SK-N-SH (cell line): ENCODE results near the gene CCSER1. TPM values are rescaled to one million over a fixed set of nuclear protein-coding genes. Genes with fewer than 3 reads are reported as not detected.

ENCODE experiments used
- CTCF ChIA-PET: fragments of 300-600, 350-600 bp; formaldehyde crosslinking; extraction: SDS; loops from one replicate; lab custom pipeline; 2021; lab: Yijun Ruan, JAX
- POLR2A ChIA-PET: fragments of 350-600 bp; sonication (Branson Sonifier 250); formaldehyde crosslinking; extraction: SDS; loops from one replicate; lab custom pipeline; 2020; ENCODE audit warnings: antibody characterized with exemption, inconsistent platforms; lab: Yijun Ruan, JAX
- DNase-seq: peaks from one replicate; pipeline ENCODE4 v3.0.0; 2012
- H2AFZ ChIP-seq: fragments of 200-600 bp; sonication (generic); 2 replicates; pipeline ENCODE4 v1.8.1; 2016; ENCODE audit warnings: antibody characterized with exemption, mild to moderate bottlenecking, low read depth
- H3F3A ChIP-seq: fragments of 200-600 bp; sonication (generic); replicated peaks from 2 replicates; pipeline ENCODE3; 2016; ENCODE audit warnings: antibody characterized with exemption, mild to moderate bottlenecking; ENCODE audit not compliant: insufficient read depth
- H3K27ac ChIP-seq, 2 experiments: fragments of 200-500 bp in 1 of 2; fragments of 200-600 bp in 1 of 2; sonication (Bioruptor generic) in 1 of 2; sonication (generic), shearing (Covaris generic) in 1 of 2; 2 replicates each; pipeline versions ENCODE4 v1.5.1 to v1.6.1; 2014 to 2016; ENCODE audit warnings: low read depth in 2 of 2, inconsistent platforms in 1 of 2, low read length in 1 of 2, mild to moderate bottlenecking in 1 of 2, mixed read lengths in 1 of 2
- H3K27me3 ChIP-seq: fragments of 200-600 bp; sonication (generic), shearing (Covaris generic); 2 replicates; pipeline ENCODE4 v1.6.1; 2016; ENCODE audit warnings: mixed run types; ENCODE audit not compliant: insufficient read depth
- H3K36me3 ChIP-seq, 2 experiments: fragments of 200-500 bp in 1 of 2; fragments of 200-600 bp in 1 of 2; sonication (Bioruptor generic) in 1 of 2; sonication (generic) in 1 of 2; replicated peaks in 1 of 2; 2 replicates each; pipeline versions ENCODE3 to v1.5.1; 2014 to 2016; ENCODE audit warnings: low read length in 1 of 2, mild to moderate bottlenecking in 1 of 2; ENCODE audit not compliant: insufficient read depth in 2 of 2, control insufficient read depth in 1 of 2
- H3K4me1 ChIP-seq, 2 experiments: fragments of 200-500 bp in 1 of 2; fragments of 200-600 bp in 1 of 2; sonication (Bioruptor generic) in 1 of 2; sonication (generic), shearing (Covaris generic) in 1 of 2; 2 replicates each; pipeline versions ENCODE4 v1.5.1 to v1.6.1; 2014 to 2016; ENCODE audit warnings: low read depth in 1 of 2, low read length in 1 of 2, mixed run types in 1 of 2; ENCODE audit not compliant: insufficient read depth in 2 of 2, control insufficient read depth in 1 of 2
- H3K4me2 ChIP-seq: fragments of 200-600 bp; sonication (generic), shearing (Covaris generic); 2 replicates; pipeline ENCODE4 v1.6.1; 2017; ENCODE audit warnings: mixed run types
- H3K4me3 ChIP-seq, 2 experiments: fragments of 200-500 bp in 1 of 2; fragments of 200-600 bp in 1 of 2; sonication (Bioruptor generic) in 1 of 2; sonication (generic), shearing (Covaris generic) in 1 of 2; 2 replicates each; pipeline versions ENCODE4 v1.5.1 to v1.8.1; 2014 to 2016; ENCODE audit warnings: low read depth in 2 of 2, inconsistent platforms in 1 of 2, low read length in 1 of 2, mild to moderate bottlenecking in 1 of 2, mixed read lengths in 1 of 2, moderate library complexity in 1 of 2
- H3K79me2 ChIP-seq: fragments of 200-600 bp; sonication (generic); 2 replicates; pipeline ENCODE4 v1.8.1; 2017; ENCODE audit warnings: mild to moderate bottlenecking; ENCODE audit not compliant: insufficient read depth
- H3K9ac ChIP-seq: fragments of 200-600 bp; sonication (generic); 2 replicates; pipeline ENCODE4 v1.6.1; 2017; ENCODE audit warnings: mixed run types
- H3K9me2 ChIP-seq: fragments of 200-600 bp; sonication (generic); 2 replicates; pipeline ENCODE4 v1.6.1; 2017; ENCODE audit warnings: mixed run types
- H3K9me3 ChIP-seq: fragments of 200-600 bp; sonication (generic); 2 replicates; pipeline ENCODE4 v1.6.1; 2017; ENCODE audit warnings: mixed run types, mild to moderate bottlenecking, moderate library complexity
- H4K20me1 ChIP-seq: fragments of 200-600 bp; sonication (generic); 2 replicates; pipeline ENCODE4 v1.6.1; 2017; ENCODE audit warnings: mild to moderate bottlenecking, mixed run types; ENCODE audit not compliant: insufficient read depth
- CTCF ChIP-seq: fragments of 200-600 bp; sonication (generic); IDR thresholded peaks from 2 replicates; pipeline ENCODE4 v1.6.1; 2017; ENCODE audit warnings: antibody characterized with exemption, mild to moderate bottlenecking, moderate library complexity
- EP300 ChIP-seq, 2 experiments: IDR thresholded peaks; 2 replicates each; pipeline versions ENCODE4 v1.4.0 to v1.6.1; 2012; ENCODE audit warnings: borderline replicate concordance in 1 of 2, low read depth in 1 of 2, low read length in 1 of 2
- FOXJ3 ChIP-seq: sonication (generic); formaldehyde crosslinking; IDR thresholded peaks from 2 replicates; pipeline ENCODE4 v1.5.1; 2020; ENCODE audit warnings: mild to moderate bottlenecking, missing genetic modification reagents
- FOXM1 ChIP-seq: IDR thresholded peaks from 2 replicates; pipeline ENCODE4 v1.4.0; 2012; ENCODE audit warnings: low read depth, mild to moderate bottlenecking
- GABPA ChIP-seq: IDR thresholded peaks from 2 replicates; pipeline ENCODE4 v1.4.0; 2012; ENCODE audit warnings: low read depth, mild to moderate bottlenecking
- GATA2 ChIP-seq: sonication (generic); formaldehyde crosslinking; IDR thresholded peaks from 2 replicates; pipeline ENCODE4 v1.5.0; 2020; ENCODE audit warnings: mild to moderate bottlenecking, missing genetic modification reagents
- JUND ChIP-seq: IDR thresholded peaks from 2 replicates; pipeline ENCODE4 v1.4.0; 2012
- MEF2A ChIP-seq: IDR thresholded peaks from 2 replicates; pipeline ENCODE4 v1.4.0; 2012; ENCODE audit warnings: low read depth, borderline replicate concordance
- NRF1 ChIP-seq: IDR thresholded peaks from 2 replicates; pipeline ENCODE4 v1.6.1; 2012; ENCODE audit warnings: low read depth, mild to moderate bottlenecking, low read length
- RAD21 ChIP-seq: IDR thresholded peaks from 2 replicates; pipeline ENCODE4 v1.6.1; 2012; ENCODE audit warnings: mild to moderate bottlenecking, low read length
- RCOR1 ChIP-seq: fragments of 150-350 bp; IDR thresholded peaks from 2 replicates; pipeline ENCODE4 v1.6.1; 2017; ENCODE audit warnings: antibody characterized with exemption, low read length
- REST ChIP-seq: IDR thresholded peaks from 2 replicates; pipeline ENCODE4 v1.6.1; 2012; ENCODE audit warnings: mild to moderate bottlenecking, low read depth, low read length, moderate library complexity
- RXRA ChIP-seq: IDR thresholded peaks from 2 replicates; pipeline ENCODE4 v1.4.0; 2012; ENCODE audit warnings: low read depth, mild to moderate bottlenecking, borderline replicate concordance
- SIN3A ChIP-seq: IDR thresholded peaks from 2 replicates; pipeline ENCODE4 v1.6.1; 2012; ENCODE audit warnings: low read depth, mild to moderate bottlenecking, low read length, moderate library complexity, borderline replicate concordance
- TAF1 ChIP-seq: IDR thresholded peaks from 2 replicates; pipeline ENCODE4 v1.6.1; 2012; ENCODE audit warnings: low read depth, mild to moderate bottlenecking, low read length, moderate library complexity, borderline replicate concordance
- USF1 ChIP-seq: IDR thresholded peaks from 2 replicates; pipeline ENCODE4 v1.4.0; 2012; ENCODE audit warnings: low read depth, borderline replicate concordance
- USF2 ChIP-seq: fragments of 150-350 bp; IDR thresholded peaks from 2 replicates; pipeline ENCODE4 v1.6.1; 2017; ENCODE audit warnings: antibody characterized with exemption, low read length, low read depth, borderline replicate concordance
- YY1 ChIP-seq: IDR thresholded peaks from 2 replicates; pipeline ENCODE4 v1.4.0; 2012; ENCODE audit warnings: low read depth, mild to moderate bottlenecking
- WGBS: methylation state at CpG from one replicate; pipeline ENCODE4 v1.1.6; 2017; ENCODE audit warnings: low lambda C conversion rate; 5-methylcytosine and 5-hydroxymethylcytosine counted together
- polyA plus RNA-seq, 3 experiments: library from polyadenylated mRNA; depleted of rRNA; stranded (reverse); fragments of >200 nt; gene quantifications; 2 replicates each; pipeline ENCODE4 v1.2.3, GENCODE V29; 2012

Gene CCSER1
- polyA plus RNA-seq, 1 of the 3 experiments (the other 2 are of a cell fraction): 0.05 TPM

- POLR2A ChIA-PET: no interaction called here
- no peak overlapping the region for H3K9ac ChIP-seq
- no peaks in the 10 kb centered on the region for H3K9me3 ChIP-seq
- H4K20me1 ChIP-seq: no peaks in the 10 kb centered on the region
- H3K9me2 ChIP-seq: no peaks in the 10 kb centered on the region
- no peak overlapping the region for H2AFZ ChIP-seq
- H3K4me3 ChIP-seq: no peak overlapping the region
- H3K4me2 ChIP-seq: no peak overlapping the region
- no peaks in the 10 kb centered on the region for H3K27me3 ChIP-seq
- CTCF ChIA-PET: interaction anchor here (0.9 kb wide), 1 partner anchor 18 kb away, joined by 3 read pairs; no protein-coding TSS in a partner anchor
- H3K79me2 ChIP-seq: no peaks in the 10 kb centered on the region
- H3K36me3 ChIP-seq: no peaks in the 10 kb centered on the region
- 66% methylated on average over 4 of the region's 4 CpGs for WGBS
- H3K27ac ChIP-seq: no peak overlapping the region
- H3F3A ChIP-seq: no peaks in the 10 kb centered on the region
- peaks cover 0 to 14% of the 10 kb centered on the region in 2 experiments; a peak in 2 of 4 replicates for H3K4me1 ChIP-seq
- TF ChIP-seq RAD21 (no peak), FOXJ3 (CRISPR knock-in tag) (no peak), USF2 (no peak), MEF2A (no peak), JUND (no peak), TAF1 (no peak), NRF1 (no peak), EP300 (IDR thresholded peaks at IDR 0.05; ENCODE audit: borderline replicate concordance in 1 of 2, low read depth in 1 of 2, low read length in 1 of 2) (no peak), FOXM1 (no peak), CTCF (no peak), RXRA (no peak), GATA2 (CRISPR knock-in tag) (no peak)
- no peak for DNase-seq
Measured at GRCh38 chr4:90545380-90545779, 418.2 kb downstream of the CCSER1 start.

- Histone ChIP-seq H3K27me3 (no peaks in the 10 kb centered on the region), H3K9me3 (no peaks in the 10 kb centered on the region), H3K9me2 (no peaks in the 10 kb centered on the region), H2AFZ (no peak overlapping the region), H3K4me3 (no peak overlapping the region), H3K79me2 (no peaks in the 10 kb centered on the region), H3K4me1 (peaks cover 0 to 14% of the 10 kb centered on the region in 2 experiments; a peak in 2 of 4 replicates), H4K20me1 (no peaks in the 10 kb centered on the region), H3K27ac (no peak overlapping the region), H3K36me3 (no peaks in the 10 kb centered on the region), H3K9ac (no peak overlapping the region), H3F3A (no peaks in the 10 kb centered on the region), H3K4me2 (no peak overlapping the region)
- ChIA-PET POLR2A (no interaction called here), CTCF (interaction anchor here (0.9 kb wide), 2 partner anchors 14 to 19 kb away, joined by 3 read pairs; no protein-coding TSS in a partner anchor)
- 54% methylated on average over 1 of the region's 1 CpG for WGBS
- no peak for DNase-seq
- TF ChIP-seq REST: no peak
- TF ChIP-seq RCOR1: no peak
- TF ChIP-seq CTCF: no peak
- TF ChIP-seq JUND: no peak
- no peak for TF ChIP-seq GABPA
- no peak for TF ChIP-seq NRF1
- TF ChIP-seq SIN3A: no peak
- no peak for TF ChIP-seq YY1
- no peak for TF ChIP-seq FOXJ3 (CRISPR knock-in tag)
- no peak for TF ChIP-seq GATA2 (CRISPR knock-in tag)
- TF ChIP-seq MEF2A: no peak
- TF ChIP-seq RAD21: no peak
- TF ChIP-seq USF1: no peak
Measured at GRCh38 chr4:90546114-90546513, 418.9 kb downstream of the CCSER1 start.
